GM18499 (cell line): ENCODE data around the gene PTPRN2.
"Not testable (repeated sequence)": the region's sequence is repeated elsewhere in the genome, so short reads cannot be mapped to it uniquely, and the experiment has no call there.

ENCODE experiments used
- ATAC-seq: cut with Tn5 transposase; IDR thresholded peaks from one replicate; pipeline ENCODE4 v1.9.1; 2021; ENCODE audit warnings: moderate number of reproducible peaks; ENCODE audit not compliant: insufficient read depth, unreplicated experiment

PTPRN2 gene

DNA sequence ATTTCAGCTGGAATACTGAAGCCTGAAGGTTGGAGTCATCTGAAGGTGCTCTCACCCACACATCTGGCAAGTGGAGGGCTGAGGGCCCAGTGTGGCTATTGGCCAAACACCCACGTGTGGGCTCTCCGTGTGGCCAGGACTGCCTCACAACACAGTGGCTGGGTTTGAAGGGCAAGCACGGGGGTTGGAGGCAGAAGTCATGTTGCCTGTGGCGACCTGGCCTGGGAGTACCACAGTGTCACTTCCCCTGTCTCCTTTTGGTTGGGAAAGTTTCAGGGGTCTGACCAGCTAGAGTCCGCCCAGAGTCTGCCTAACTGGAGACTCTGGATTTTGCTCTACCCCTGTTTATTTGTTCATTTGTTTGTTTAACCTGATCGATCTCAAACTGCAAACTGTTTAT is 1081.4 kb downstream of the PTPRN2 start:
- ATAC-seq, result no peak

DNA sequence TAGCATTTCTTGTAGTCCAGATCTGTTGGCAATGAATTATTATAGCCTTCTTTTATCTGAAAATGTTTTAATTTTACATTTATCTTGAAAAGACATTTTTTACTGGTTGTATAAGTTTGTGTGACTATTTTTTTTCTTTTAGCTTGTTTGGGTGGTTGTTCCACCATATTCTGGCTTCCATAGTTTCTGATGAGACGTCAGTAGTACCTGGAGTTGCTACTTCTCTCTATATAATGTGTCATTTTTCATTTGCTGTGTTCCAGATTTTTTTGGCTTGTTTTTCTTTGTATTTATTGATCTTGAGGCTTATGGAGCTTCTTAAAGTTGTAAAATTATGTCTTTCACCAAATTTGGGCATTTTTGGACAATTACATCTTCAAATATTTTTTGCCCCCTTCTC is 1082.0 kb downstream of the PTPRN2 start:
- ATAC-seq, result no peak

DNA sequence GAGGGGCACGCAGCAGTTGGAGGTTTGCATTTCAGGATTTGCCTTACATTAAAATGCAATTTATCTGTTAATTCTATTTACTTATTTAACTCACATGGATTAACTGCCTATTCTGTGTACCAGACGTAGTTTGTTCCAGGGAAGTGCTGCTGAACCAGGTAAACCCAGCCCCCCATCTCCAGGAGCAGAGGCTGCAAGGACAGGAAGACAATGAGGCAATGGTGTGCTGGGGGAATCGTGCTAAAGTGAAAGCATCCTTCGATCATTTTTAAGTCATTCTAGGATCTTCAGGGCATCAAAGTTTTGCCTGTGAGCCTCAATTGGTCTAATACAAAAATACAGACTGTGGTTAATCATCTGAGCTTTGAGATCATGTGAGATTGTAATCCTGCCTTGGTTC is 1084.4 kb downstream of the PTPRN2 start:
- ATAC-seq, result no peak

DNA sequence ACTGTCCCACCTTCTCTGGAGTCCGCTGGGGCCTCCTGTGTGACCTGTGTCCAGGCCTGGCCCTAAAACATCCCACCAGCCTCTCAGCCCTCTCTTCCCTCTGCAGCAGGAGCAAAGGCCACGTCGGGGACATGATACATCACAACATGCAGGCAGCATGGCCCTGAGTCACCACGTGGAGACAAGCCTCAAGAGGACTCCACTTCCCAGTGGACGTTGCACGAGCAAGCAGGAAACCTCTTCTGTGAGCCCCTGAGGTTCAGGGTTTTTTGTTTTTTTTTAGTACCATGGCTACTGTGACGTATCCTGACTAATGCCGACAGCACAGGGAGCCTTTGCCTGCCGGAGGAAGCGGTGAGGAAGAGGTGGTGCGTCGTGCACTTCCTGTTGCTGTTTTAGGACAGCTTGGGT is 1084.9 kb downstream of the PTPRN2 start:
- ATAC-seq, result no peak

DNA sequence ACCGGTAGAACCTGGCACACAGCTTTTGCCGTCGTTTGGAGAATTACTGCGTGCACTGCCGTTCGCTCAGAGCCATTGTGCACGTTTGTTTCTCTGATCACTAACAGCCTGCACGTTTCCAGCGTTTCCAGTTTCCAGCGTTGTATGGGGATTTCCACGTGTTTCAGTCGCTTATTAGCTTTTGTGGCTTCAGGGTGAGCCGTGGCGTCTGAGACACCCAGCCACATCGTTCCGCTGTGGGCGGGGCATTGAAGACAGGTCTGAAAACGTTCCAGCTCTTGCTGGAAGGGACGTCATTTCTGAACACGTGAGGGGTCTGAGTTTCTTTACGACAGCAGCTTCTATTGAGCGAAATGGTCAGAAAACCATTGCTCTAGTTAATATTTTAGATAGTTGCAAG is 1086.0 kb downstream of the PTPRN2 start:
- ATAC-seq, result no peak

DNA sequence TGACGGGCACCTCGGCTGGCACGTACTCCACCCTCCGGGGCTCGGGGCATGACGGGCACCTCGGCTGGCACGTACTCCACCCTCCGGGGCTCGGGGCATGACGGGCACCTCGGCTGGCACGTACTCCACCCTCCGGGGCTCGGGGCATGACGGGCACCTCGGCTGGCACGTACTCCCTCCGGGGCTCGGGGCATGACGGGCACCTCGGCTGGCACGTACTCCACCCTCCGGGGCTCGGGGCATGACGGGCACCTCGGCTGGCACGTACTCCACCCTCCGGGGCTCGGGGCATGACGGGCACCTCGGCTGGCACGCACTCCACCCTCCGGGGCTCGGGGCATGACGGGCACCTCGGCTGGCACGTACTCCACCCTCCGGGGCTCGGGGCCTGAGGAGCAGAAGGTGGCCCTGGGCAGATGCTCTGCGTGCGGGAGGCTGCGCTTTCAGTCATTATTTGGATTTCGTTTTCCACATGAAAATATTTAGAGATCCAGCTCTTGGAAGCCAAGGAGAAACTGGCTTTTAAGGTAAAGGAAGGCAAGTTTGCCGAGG is 1086.6 kb downstream of the PTPRN2 start:
- not testable (repeated sequence) for ATAC-seq

DNA sequence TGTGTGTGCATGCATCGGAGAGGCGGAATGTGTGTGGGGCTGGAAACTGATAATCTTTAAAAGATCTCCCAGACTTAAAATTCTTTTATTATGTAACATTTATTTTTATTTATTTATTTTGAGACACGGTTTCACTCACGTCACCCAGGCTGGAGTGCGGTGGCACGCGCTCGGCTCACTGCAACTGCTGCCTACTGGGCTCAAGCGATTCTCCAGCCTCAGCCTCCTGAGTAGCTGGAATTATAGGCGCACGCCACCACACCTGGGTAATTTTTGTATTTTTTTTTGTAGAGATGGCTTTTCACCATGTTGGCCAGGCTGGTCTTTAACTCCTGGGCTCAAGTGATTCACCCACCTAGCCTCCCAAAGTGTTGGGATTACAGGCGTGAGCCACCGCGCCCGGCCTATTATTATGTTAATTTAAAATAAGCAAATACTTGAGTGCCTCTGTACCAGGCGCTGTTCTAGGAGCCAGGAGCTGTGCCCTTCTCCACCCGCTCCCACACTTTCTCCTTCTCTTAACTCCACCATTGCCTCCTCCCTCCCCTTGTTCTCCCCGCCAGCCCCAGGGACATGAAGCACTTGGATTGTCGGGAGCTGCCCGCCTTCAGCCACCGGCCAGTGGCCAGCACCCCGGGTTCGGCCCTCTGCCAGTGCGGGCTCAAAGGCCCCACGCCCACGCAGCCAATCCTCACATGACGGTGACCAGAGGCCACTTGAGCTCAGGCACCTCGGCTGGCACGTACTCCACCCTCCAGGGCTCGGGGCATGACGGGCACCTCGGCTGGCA is 1087.3 kb downstream of the PTPRN2 start:
- ATAC-seq, result no peak

DNA sequence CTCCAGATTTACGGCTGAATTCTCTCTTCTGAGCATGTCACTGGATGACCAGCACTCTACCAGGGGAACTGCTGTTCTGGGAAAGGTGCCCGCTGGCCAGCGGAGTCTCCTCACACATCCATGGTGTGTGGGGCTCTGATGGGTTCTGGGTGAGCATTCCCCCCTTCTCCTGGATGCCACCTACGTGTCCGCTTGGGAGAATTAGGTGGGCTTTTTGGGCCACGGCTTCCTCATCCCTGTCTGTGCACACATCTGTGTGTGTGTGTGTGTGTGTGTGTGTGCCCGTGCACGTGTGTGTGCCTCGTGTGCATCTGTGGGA is 1087.8 kb downstream of the PTPRN2 start:
- no peak for ATAC-seq

DNA sequence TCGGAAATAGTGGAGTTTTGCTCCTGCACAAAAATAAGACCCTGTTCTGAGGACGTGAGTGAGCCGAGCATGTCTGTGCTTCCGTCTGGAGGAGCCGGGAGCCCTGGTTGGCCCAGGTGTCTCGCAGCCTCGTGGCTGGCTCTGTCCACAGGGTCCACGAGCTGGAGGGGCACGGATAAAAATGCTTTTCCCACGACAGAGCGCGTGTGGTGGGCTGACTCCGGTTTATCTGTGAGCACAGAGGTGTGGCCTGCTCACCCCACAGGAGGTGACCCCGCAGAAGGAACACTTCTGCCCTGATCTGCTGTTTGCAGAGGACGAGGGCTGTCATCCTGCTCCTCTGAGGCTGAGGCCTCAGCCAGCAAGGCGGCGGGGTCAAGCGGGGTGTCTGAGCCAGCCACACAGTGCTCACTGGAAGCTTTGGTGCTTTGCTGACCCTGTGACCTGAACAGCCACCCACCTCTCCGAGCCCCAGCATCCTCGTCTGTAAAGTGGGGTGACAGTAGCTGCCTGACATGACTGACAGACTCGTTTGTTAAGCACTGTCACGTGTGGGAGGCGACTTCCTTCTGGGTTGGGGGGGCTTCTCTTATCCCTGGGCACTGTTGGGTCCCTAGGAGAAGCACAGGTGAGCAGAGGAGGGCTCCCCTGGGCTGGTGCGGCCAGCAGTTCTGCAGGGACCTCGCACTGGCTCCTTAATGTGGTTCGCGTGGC is 1088.3 kb downstream of the PTPRN2 start:
- ATAC-seq, result no peak

DNA sequence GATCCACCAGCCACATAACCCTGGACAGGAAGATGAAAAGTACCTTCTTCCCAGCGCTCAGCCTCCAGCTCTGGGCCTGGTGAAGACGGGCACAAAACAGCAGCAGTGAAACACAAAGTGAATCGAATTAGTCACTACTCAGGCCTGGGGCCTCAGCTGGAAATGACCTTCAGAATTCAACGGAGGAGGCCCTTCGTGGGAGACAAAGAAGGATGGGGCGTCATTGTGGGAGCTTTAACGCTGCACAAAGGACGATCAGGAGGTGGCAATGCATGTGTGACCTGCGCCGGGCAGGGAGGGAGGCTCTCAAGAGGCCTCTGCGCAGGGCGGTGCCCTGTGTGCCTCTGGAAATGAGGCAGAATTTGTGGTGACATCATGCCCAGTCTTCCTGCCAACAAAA is 1089.0 kb downstream of the PTPRN2 start:
- no peak for ATAC-seq

DNA sequence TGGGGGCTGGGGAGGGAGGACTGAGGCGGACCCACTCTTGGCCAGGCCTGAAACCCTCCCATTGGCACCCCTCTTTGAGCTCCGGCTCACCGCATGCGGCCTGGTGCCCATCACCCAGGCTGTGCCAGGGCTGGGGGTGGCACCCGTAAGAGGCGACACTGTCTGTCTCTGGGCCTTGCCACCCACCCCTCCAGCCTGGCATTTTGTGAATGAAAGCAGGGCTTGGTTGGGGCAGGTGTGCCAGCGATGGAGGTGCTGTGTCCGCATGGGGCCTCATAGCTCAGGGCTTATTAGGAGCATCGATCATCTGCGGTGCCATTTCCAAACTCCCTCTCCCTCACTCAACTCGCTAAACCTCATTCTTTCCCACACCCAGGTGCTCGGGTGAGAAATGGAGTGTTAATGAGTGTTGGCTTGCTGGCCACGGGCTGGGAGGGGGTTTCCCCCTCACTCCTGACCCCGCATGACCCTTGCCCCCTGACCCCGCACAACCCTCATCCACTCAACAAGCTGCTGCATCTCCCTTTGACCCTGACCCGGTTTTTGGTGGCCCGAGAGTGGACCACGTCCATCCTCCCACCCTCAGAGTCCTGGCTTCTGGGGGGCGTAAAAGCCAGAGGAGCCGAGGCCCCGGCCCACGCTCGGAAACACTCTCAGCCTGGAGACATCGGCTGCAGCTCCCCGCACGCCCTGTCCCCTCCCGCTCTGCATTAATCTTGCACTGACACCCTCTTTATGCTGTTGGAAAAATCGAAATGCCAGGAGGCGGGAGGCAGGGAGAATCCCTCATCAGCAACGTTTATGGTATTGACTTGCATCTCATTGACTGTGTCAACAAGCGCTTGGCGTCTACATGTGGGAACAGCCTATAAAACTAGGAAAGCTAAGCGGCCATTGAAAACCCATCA is 1089.6 kb downstream of the PTPRN2 start:
- no peak for ATAC-seq

DNA sequence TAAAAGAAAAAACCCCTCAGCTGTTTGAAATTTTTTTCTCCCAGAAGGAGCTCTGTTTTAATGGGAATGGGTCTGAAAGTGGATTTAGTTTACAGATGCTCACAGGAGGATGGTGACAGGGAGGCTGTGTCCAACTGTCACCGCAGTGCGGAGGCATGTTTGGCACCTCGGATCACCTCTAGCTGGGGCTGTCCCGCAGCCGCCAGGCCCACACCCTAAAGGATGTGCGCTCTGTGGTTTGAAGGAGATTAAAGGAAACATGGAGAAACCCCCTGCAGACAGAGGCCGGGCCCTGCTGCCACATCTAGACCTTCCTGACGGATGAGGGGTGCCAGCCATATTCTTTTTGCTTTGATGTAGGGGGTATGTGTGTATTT is 1090.3 kb downstream of the PTPRN2 start:
- no peak for ATAC-seq

DNA sequence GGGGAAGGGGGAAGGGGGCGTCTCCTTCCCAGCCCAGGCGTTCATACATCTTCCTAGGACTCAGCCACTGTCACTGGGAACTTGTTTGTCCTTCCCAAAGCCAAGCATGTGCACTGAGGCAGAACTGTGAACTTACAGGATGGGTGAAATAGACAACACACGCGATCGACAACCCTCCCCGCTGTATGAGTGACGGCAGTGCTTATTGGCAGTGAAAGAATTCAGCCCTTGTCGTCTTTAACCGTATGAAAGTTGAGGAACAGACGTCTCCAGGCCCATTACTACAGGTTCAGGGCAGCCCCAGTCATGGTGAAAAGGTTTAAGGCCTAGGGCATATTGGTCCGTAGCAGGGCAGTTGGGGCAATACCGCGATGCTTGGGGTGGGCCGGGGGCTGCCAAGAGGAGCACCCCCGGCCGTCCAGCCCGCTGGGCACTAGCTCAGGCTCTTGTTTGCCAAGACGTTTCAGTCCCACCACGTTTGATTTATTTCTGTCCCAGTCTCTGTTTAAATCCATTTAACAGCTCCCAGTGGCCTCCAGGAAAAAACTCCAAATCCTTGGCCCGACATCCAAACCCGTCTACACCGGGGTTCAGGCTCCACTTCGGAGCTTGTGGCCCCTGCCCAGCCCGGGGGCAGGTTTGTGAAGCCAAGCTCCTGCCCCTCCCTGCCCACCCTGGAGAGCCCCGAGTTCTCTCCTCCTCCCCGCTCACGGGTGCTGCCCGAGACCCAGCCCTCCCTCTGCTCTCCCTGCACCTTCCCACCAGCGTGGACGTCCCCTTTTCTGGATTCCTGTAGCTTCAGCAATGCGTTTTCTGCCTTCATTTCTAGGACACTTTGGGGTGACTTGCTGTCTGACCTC is 1091.0 kb downstream of the PTPRN2 start:
- ATAC-seq, result no peak

DNA sequence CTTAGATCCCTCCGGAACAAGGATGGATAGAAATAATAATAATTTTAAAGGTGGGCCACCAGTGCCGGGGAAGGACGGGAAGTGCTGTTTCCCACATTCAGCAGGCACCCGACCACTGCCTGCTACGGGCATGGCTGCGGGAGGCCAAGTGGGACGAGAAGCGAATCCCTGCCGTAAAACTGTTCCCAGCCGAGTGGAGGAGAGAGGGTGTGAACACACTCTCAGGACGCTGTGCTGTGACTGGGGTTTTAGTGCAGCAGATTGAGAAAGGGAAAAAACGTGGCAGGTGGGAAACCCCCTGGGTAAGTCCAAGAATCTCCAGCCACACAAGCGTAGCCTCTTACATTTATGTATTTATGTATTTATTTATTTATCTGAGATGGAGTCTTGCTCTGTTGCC is 1092.0 kb downstream of the PTPRN2 start:
- no peak for ATAC-seq

DNA sequence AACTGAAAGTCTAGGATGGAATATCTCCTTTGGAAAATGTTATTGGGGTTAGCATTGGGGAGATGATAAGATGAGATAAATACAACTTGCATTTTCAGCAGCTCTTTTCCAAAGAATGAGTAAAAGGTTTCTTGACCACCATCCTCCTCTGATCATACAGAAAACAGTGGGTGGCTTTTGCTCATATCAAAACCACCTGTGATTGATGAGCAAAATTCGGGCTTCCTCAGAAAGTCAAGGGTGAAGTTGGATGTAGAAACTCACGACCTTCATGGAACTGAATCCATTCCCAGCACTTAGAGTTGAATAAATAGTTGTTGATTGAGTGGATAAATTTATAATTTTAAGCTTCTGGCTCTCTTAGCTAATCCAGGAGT is 1092.5 kb downstream of the PTPRN2 start:
- ATAC-seq, result no peak

DNA sequence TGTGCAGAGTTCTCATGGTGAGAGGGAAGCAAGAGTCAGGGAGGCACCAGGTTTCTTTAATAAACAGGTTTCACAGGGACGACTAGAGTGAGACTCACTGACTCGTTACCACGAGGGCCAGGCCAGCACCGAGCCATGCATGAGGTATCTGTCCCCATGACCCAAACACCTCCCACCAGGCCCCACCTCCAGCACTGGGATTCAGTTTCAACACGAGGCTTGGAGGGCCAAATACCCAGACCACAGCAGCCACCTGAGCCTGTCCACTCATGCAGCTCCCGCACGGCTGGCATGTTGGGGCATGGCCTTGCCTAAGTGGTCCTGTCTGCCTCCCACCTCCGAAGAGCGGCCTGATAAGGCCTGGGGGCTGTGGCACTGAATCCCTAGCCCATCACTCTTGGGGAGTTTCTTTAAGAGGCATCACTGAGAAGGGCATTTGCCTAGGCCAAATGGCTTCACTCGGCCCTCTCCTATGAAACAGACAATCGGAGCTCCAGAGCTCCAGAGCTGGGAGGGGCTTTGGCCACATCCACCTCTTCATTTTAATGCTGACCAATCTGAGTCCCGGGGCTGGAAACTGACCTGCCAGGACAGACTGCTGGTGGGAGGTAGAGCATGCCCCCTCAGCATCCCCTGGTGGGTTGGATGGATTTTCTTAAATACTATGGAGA is 1093.0 kb downstream of the PTPRN2 start:
- ATAC-seq, result no peak

DNA sequence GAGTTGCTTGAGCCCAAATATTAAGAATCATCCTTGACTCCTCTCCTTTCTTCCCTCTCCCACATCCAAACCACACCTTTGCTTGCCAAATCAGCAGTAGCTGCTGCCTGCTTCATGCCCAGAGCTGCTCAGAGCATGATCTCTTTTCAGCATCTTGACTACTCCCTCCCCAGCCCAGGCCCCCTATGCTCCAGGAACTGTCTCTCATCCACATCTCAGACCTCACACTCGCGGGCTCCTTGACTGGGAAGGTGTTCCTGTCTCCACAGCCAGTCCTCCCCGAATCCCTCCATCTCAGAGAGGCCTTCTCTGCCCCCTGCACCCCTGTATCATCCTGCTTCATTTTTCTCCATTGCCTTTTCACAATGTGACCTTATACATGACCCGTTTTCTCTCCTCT is 1093.8 kb downstream of the PTPRN2 start:
- no peak for ATAC-seq

DNA sequence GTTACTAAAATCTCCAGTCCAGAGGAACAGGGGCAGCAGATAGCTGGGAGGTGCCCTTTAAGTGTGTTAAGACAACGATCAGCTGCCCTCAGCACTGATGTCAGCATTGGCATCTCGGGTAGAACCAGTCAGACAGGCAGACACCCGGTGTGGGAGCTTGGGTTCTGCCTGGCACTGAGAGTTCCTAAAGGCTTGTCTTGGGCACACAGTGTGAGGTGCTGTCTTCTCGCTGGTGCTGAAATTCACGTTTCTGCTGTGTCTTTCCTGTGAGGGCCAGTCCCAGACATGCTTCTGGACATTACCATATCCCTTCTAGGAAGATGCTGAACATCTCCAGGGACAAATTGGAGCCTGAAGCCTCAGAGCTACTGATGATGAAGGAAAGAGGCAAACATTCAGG is 1094.6 kb downstream of the PTPRN2 start:
- no peak for ATAC-seq

DNA sequence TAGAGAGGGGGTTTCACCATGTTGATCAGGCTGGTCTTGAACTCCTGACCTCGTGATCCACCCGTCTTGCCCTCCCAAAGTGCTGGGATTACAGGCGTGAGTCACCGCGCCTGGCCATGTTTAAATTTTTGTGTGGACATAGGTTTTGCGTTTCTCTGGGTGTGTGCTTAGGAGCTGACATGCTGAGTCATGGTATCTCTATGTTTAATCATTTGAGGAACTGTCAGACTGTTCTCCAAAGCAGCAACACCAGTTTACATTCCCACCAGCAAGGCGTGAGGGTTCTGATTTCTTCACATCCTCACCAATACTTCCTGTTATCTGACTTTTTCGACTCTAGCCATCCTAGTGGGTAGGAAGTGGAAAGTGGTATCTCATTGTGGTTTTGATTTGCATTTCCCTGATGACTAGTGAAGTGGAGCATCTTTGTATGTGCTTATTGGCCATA is 1097.1 kb downstream of the PTPRN2 start:
- no peak for ATAC-seq
